C4-2B (cell line): Measurements from ENCODE around the gene PRKCH.

Experiments used
- H3K27ac ChIP-seq: fragments of 450-650 bp; 2 replicates; pipeline ENCODE4 v1.5.1; 2017
- ZFX ChIP-seq: fragments of 450-650 bp; IDR thresholded peaks from 2 replicates; pipeline ENCODE4 v1.6.1; 2017
- TF ChIP-seq, protein P1 (sequence below): fragments of 450-650 bp; conservative IDR thresholded peaks from 2 replicates; pipeline ENCODE4 v1.5.1; 2017; ENCODE audit warnings: mild to moderate bottlenecking

PRKCH gene

GRCh38 chr14:61351477-61351876 lies 30.1 kb downstream of the PRKCH start:
- TF ChIP-seq, protein P1, sequence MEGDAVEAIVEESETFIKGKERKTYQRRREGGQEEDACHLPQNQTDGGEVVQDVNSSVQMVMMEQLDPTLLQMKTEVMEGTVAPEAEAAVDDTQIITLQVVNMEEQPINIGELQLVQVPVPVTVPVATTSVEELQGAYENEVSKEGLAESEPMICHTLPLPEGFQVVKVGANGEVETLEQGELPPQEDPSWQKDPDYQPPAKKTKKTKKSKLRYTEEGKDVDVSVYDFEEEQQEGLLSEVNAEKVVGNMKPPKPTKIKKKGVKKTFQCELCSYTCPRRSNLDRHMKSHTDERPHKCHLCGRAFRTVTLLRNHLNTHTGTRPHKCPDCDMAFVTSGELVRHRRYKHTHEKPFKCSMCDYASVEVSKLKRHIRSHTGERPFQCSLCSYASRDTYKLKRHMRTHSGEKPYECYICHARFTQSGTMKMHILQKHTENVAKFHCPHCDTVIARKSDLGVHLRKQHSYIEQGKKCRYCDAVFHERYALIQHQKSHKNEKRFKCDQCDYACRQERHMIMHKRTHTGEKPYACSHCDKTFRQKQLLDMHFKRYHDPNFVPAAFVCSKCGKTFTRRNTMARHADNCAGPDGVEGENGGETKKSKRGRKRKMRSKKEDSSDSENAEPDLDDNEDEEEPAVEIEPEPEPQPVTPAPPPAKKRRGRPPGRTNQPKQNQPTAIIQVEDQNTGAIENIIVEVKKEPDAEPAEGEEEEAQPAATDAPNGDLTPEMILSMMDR, result no peak
- no peak for TF ChIP-seq ZFX
- no peak overlapping the region for H3K27ac ChIP-seq

DNA sequence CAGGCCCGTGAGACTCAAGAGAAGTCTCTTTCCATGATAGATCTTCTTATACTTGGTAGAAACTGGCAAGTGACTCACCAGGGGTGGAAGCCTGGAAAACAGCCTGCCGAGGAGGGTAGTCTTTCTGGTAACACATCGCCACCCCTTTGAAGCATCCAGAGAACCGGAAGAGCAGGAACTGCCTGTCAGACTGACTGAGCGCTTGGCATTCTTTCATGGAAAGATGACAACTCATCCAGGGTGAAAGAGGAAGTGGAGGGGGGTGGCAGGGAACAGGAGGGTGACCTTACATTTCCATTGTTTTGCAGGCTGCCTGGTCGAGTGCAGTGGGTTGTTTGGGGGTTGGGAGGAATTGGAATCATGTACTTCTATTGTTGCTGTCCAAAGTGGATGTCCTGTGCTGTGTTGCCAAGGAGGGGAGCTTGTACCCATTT lies 34.5 kb downstream of the PRKCH start:
- TF ChIP-seq, protein P1, result no peak
- TF ChIP-seq ZFX, result no peak
- H3K27ac ChIP-seq, result peak overlapping the region; percentile 81

GRCh38 chr14:61357123-61357522 lies 35.7 kb downstream of the PRKCH start:
- TF ChIP-seq, protein P1, result no peak
- no peak for TF ChIP-seq ZFX
- peak overlapping the region; percentile 81 for H3K27ac ChIP-seq

DNA sequence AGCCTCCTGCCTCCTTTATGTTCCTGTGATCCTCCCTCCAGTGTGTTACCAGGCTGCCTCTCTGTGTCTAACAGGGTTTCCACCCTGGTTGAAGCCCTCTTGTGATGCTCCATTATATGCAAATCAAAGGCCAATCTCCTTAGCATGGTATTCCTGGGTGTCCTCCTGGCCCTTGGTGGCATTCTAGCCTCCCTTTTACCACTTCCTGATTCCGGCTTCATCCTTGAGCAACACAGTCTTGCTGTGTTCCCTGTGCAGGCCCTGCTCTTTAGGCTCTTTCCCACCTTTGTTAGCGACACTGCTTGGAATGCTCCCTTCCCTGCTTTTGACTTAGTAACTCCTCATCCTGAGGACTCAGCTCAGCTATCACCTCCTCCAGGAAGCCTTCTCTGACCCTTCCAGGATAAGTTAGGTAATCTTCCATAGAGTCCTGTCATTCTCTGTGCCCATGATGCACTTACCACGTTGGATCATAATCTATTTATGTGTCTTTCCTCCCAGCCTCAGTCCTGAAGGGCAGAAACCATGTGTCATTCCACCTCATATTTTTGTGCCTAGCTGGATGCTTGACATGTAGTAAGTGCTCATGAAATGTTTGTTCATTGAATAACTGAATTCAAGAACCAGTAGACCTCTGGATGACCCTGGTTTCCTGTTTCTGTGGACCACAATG lies 37.3 kb downstream of the PRKCH start:
- no peak overlapping the region; the same call in 1 of the 2 replicates for H3K27ac ChIP-seq
- TF ChIP-seq ZFX, result no peak
- TF ChIP-seq, protein P1, result no peak

DNA sequence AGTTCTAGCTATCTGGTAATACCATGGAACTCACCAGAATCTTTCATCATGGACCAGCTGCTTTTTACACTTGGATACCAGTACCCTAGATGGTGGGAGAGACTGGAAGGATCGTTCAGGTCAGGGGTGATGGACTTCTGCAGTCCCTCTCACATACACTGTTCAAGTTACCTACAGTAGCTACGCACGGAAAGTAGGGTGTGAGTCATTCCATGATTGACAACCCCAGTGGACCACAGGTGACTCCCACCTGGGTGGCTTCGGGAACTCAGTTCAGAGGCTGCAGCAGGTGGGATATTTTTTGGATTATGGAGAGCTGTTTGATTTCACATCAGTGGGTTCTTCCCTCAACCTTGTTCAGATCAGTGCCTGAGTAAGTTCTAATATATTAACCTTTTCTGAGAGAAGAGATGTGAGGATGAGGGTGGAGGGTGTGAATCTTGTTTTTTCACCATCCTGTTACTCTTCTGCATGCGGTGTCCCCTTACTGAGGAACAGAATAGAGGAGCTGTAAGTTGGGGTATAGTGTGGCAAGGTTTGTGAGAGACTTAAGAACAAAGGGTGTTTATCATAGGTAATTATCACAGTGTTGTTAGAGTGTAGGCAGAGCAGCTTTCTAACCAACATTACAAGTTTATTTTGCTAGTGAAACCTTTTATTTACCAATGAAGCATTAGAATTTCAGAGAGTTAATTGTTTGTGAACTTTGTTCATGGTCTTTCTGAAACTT lies 39.6 kb downstream of the PRKCH start:
- no peak overlapping the region for H3K27ac ChIP-seq
- TF ChIP-seq, protein P1, result no peak
- TF ChIP-seq ZFX, result no peak

DNA sequence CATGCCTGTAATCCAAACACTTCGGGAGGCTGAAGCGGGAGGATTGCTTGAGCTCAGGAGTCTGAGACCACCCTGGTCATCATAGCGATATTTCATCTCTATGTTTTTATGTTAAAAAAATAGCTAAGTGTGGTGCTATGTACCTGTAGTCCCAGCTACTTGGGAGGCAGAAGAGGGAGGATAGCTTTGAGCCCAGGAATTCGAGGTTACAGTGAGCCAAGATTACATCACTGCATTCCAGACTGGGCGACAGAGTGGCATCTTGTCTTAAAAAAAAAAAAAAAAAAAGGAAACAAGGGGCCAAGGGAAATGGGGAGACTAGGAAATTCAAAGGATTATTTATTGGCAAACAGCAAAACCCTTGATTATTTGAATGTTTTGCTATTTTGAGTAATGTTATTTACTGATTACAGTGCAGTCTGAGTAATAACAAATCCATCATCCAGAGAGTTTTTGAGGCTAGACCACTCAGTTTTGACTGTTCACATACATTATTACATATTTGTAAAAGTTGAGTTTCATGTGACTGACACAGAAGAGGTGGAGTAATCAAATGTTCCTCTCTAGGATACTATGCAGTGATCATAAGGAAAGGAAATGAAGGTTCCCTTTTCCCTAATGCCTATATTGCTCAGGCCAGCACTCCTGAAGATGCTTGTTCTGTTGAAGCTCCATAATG lies 40.8 kb downstream of the PRKCH start:
- H3K27ac ChIP-seq, result no peak overlapping the region
- no peak for TF ChIP-seq ZFX
- TF ChIP-seq, protein P1, result no peak

- H3K27ac ChIP-seq, result no peak overlapping the region
- TF ChIP-seq, protein P1, result no peak
- no peak for TF ChIP-seq ZFX
Observed at GRCh38 chr14:61364243-61364642, 42.9 kb downstream of the PRKCH start.
